Measurements from ENCODE around the gene DDX18.
"Not testable (repeated sequence)": the region's sequence is repeated elsewhere in the genome, so short reads cannot be mapped to it uniquely, and the experiment has no call there.

Gene DDX18

GRCh38 chr2:117814417-117815264 lies at the start of gene DDX18:
TSS of gene DDX18 (plus strand) at chr2:117814691. CDS start at chr2:117814778, 87 bp downstream.
- Mint-ChIP-seq H3K4me1 (ENCODE audit: low read depth) (peaks cover 27% of the 10 kb centered on the region), H3K4me3 (peak within 1 kb of the TSS; percentile 89), H3K36me3 (ENCODE audit: low read depth) (peaks cover 30% of the 10 kb centered on the region), H3K27me3 (ENCODE audit: low read depth) (peaks cover 2% of the 10 kb centered on the region), H3K9me3 (no peaks in the 10 kb centered on the region), H3K27ac (peak within 1 kb of the TSS; percentile 94)
- DNase-seq (ENCODE audit: low spot score), result peak; percentile 97

DNA sequence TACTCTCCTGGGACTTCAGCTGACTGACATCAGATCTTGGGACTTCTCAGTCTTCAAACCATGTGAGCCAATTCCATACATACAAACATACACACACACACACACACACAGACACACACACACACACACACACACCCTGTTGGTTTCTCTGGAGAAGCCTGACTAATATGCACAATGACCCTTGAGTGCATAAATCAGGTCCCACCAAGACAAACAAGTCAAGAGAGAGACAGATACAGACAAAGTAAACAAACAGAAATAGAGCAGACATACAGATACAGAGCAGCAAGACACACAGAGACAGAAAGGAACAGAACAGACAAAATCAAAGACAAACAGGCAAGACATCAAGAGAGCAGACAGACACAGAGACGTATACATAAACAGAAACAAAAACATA lies 43.8 kb upstream of the DDX18 start:
- H3K9me3 Mint-ChIP-seq, result no peaks in the 10 kb centered on the region
- H3K27me3 Mint-ChIP-seq (ENCODE audit: low read depth), result no peaks in the 10 kb centered on the region
- H3K27ac Mint-ChIP-seq, result no peak overlapping the region
- no peak overlapping the region for H3K4me3 Mint-ChIP-seq
- H3K4me1 Mint-ChIP-seq (ENCODE audit: low read depth), result no peaks in the 10 kb centered on the region
- DNase-seq (ENCODE audit: low spot score), result no peak
- H3K36me3 Mint-ChIP-seq (ENCODE audit: low read depth), result no peaks in the 10 kb centered on the region

- no peaks in the 10 kb centered on the region for H3K36me3 Mint-ChIP-seq (ENCODE audit: low read depth)
- H3K9me3 Mint-ChIP-seq, result no peaks in the 10 kb centered on the region
- DNase-seq (ENCODE audit: low spot score), result no peak
- no peaks in the 10 kb centered on the region for H3K4me1 Mint-ChIP-seq (ENCODE audit: low read depth)
- no peak overlapping the region for H3K4me3 Mint-ChIP-seq
- H3K27me3 Mint-ChIP-seq (ENCODE audit: low read depth), result no peaks in the 10 kb centered on the region
- no peak overlapping the region for H3K27ac Mint-ChIP-seq
Observed at GRCh38 chr2:117771969-117772630, 42.4 kb upstream of the DDX18 start.

DNA sequence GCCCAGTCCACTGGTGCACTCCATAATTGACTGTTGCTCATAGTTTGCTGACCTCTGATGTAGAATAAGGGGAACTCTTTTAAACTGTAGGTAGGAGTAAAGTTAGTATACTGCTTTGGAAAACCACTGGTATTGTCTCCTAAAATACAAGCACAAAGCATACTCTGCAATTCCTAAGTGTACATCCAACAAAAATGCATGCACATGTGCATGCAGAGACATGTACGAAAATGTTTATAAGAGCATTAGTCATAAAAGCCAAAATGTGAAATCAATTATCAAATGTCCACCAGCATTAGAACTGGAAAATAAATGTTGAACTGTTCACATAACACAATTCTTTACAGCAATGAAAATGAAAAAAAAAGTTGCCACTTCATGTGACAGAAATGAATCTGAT lies 39.8 kb upstream of the DDX18 start:
- Mint-ChIP-seq H3K27me3 (ENCODE audit: low read depth) (no peaks in the 10 kb centered on the region), H3K36me3 (ENCODE audit: low read depth) (no peaks in the 10 kb centered on the region), H3K27ac (no peak overlapping the region), H3K4me1 (ENCODE audit: low read depth) (no peaks in the 10 kb centered on the region), H3K9me3 (no peaks in the 10 kb centered on the region), H3K4me3 (no peak overlapping the region)
- DNase-seq (ENCODE audit: low spot score), result no peak

DNA sequence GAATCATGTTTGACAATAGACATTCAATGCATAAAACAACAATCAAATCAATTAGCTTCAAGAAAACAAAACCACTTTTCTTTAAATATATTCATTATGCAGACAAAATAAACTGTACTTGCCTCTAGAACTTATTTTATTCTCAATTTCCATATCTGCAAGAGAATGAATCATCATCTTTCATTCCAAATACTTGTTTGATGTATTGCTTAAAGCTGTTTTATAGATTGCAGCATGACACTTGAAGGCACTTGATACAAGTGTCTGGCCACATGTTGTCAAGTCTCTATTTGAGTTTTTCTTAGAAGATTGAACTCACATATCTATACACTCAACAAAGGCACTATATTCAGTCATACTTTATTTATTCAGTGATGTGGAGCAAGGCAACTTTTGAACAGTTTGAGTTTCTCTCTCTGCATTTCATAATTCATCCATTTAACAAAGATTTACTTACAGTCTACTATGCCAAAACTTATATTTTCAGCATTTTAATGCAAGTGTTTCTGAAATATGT lies 38.7 kb upstream of the DDX18 start:
- H3K4me3 Mint-ChIP-seq, result no peak overlapping the region
- no peaks in the 10 kb centered on the region for H3K4me1 Mint-ChIP-seq (ENCODE audit: low read depth)
- H3K9me3 Mint-ChIP-seq, result no peaks in the 10 kb centered on the region
- no peaks in the 10 kb centered on the region for H3K36me3 Mint-ChIP-seq (ENCODE audit: low read depth)
- H3K27ac Mint-ChIP-seq, result no peak overlapping the region
- H3K27me3 Mint-ChIP-seq (ENCODE audit: low read depth), result no peaks in the 10 kb centered on the region
- DNase-seq (ENCODE audit: low spot score), result no peak

GRCh38 chr2:117776888-117777287 lies 37.6 kb upstream of the DDX18 start:
- Mint-ChIP-seq H3K4me3 (no peak overlapping the region), H3K9me3 (no peaks in the 10 kb centered on the region), H3K36me3 (ENCODE audit: low read depth) (no peaks in the 10 kb centered on the region), H3K4me1 (ENCODE audit: low read depth) (no peaks in the 10 kb centered on the region), H3K27ac (no peak overlapping the region), H3K27me3 (ENCODE audit: low read depth) (no peaks in the 10 kb centered on the region)
- no peak for DNase-seq (ENCODE audit: low spot score)

GRCh38 chr2:117785740-117786139 lies 28.8 kb upstream of the DDX18 start:
- no peaks in the 10 kb centered on the region for H3K4me1 Mint-ChIP-seq (ENCODE audit: low read depth)
- H3K36me3 Mint-ChIP-seq (ENCODE audit: low read depth), result no peaks in the 10 kb centered on the region
- DNase-seq (ENCODE audit: low spot score), result no peak
- H3K27me3 Mint-ChIP-seq (ENCODE audit: low read depth), result no peaks in the 10 kb centered on the region
- H3K27ac Mint-ChIP-seq, result no peak overlapping the region
- no peak overlapping the region for H3K4me3 Mint-ChIP-seq
- no peaks in the 10 kb centered on the region for H3K9me3 Mint-ChIP-seq

DNA sequence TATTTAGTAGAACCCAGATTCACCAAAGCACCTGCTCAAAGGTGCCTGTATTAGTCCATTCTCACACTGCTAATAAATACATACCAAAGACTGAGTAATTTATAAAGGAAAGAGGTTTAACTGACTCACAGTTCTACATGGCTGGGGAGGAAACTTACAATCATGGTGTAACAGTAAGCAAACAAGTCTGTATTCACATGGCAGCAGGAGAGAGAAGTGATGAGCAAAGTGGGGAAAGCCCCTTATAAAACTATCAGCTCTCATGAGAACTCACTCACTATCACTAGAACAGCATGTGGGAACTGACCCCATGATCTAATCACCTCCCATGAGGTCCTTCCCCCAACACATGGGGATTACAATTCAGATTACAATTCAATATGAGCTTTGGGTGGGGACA lies 28.0 kb upstream of the DDX18 start:
- Mint-ChIP-seq H3K27ac (no peak overlapping the region), H3K9me3 (no peaks in the 10 kb centered on the region), H3K4me3 (no peak overlapping the region), H3K27me3 (ENCODE audit: low read depth) (no peaks in the 10 kb centered on the region), H3K36me3 (ENCODE audit: low read depth) (no peaks in the 10 kb centered on the region), H3K4me1 (ENCODE audit: low read depth) (no peaks in the 10 kb centered on the region)
- DNase-seq (ENCODE audit: low spot score), result no peak

DNA sequence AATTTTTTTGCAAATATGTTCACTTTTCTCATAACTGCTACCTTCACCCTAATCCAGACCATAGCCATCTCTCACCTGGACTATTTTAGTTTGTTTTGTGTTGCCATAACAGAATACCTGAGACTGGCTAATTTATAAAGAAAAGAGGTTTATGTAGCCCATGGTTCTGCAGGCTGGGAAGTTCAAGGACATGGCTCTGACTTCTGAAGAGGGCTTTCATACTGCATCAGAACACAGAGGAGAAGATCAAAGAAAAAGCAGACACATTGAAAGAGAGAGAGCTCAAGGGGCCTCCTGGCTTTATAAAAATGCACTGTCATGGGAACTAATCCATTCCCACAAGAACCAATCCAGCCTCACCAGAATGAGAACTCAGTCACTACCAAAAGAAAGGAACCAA lies 25.0 kb upstream of the DDX18 start:
- no peaks in the 10 kb centered on the region for H3K9me3 Mint-ChIP-seq
- H3K36me3 Mint-ChIP-seq (ENCODE audit: low read depth), result no peaks in the 10 kb centered on the region
- no peaks in the 10 kb centered on the region for H3K4me1 Mint-ChIP-seq (ENCODE audit: low read depth)
- no peaks in the 10 kb centered on the region for H3K27me3 Mint-ChIP-seq (ENCODE audit: low read depth)
- H3K27ac Mint-ChIP-seq, result no peak overlapping the region
- no peak for DNase-seq (ENCODE audit: low spot score)
- no peak overlapping the region for H3K4me3 Mint-ChIP-seq

- Mint-ChIP-seq H3K27me3 (ENCODE audit: low read depth) (no peaks in the 10 kb centered on the region), H3K4me1 (ENCODE audit: low read depth) (peaks cover 3% of the 10 kb centered on the region), H3K4me3 (no peak overlapping the region), H3K27ac (no peak overlapping the region), H3K9me3 (no peaks in the 10 kb centered on the region), H3K36me3 (ENCODE audit: low read depth) (no peaks in the 10 kb centered on the region)
- DNase-seq (ENCODE audit: low spot score), result no peak
Observed at GRCh38 chr2:117794668-117795067, 19.8 kb upstream of the DDX18 start.

- Mint-ChIP-seq H3K36me3 (ENCODE audit: low read depth) (no peaks in the 10 kb centered on the region), H3K9me3 (no peaks in the 10 kb centered on the region), H3K27ac (no peak overlapping the region), H3K4me3 (no peak overlapping the region), H3K27me3 (ENCODE audit: low read depth) (peaks cover 19% of the 10 kb centered on the region), H3K4me1 (ENCODE audit: low read depth) (peaks cover 5% of the 10 kb centered on the region)
- no peak for DNase-seq (ENCODE audit: low spot score)
Observed at GRCh38 chr2:117801826-117802225, 12.7 kb upstream of the DDX18 start.

DNA sequence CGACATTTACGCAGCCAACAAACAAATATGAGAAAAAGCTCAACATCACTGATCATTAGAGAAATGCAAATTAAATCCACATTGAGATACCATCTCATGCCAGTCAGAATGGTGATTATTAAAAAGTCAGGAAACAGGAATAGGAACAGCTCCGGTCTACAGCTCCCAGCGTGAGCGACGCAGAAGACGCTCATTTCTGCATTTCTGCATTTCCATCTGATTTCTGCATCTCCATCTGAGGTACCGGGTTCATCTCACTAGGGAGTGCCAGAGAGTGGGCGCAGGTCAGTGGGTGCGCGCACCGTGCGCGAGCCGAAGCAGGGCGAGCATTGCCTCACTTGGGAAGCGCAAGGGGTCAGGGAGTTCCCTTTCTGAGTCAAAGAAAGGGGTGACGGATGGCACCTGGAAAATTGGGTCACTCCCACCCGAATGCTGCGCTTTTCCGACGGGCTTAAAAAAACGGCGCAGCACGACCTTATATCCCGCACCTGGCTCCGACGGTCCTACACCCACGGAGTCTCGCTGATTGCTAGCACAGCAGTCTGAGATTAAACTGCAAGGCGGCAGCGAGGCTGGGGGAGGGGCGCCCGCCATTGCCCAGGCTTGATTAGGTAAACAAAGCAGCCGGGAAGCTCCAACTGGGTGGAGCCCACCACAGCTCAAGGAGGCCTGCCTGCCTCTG lies 10.7 kb upstream of the DDX18 start:
- not testable (repeated sequence) for H3K27ac Mint-ChIP-seq; DNase-seq (ENCODE audit: low spot score); H3K36me3 Mint-ChIP-seq (ENCODE audit: low read depth); H3K9me3 Mint-ChIP-seq; H3K4me1 Mint-ChIP-seq (ENCODE audit: low read depth)
- H3K4me3 Mint-ChIP-seq, result peak overlapping the region; percentile 79
- H3K27me3 Mint-ChIP-seq (ENCODE audit: low read depth), result peaks cover 19% of the 10 kb centered on the region

DNA sequence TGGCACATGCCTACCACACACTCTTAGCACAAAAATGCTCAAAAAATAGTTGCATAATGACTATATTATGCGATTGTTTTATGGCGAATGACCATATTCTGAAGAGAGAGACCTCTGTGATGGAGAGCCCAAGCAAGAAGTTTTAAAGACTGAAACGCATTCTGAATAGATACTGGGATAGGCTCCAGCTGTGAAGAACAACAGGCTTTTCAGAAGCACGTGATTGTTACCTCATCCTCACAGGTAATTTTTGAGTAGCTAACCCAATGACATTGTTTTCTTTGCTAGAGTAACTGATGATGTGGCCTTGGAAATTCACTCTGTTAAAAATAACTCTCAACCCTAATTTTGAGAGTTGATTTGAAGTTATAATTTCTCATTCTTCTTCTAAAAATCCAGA lies 2.0 kb upstream of the DDX18 start:
- H3K4me3 Mint-ChIP-seq, result no peak overlapping the region
- peaks cover 2% of the 10 kb centered on the region for H3K27me3 Mint-ChIP-seq (ENCODE audit: low read depth)
- no peak for DNase-seq (ENCODE audit: low spot score)
- peaks cover 19% of the 10 kb centered on the region for H3K4me1 Mint-ChIP-seq (ENCODE audit: low read depth)
- H3K9me3 Mint-ChIP-seq, result no peaks in the 10 kb centered on the region
- H3K27ac Mint-ChIP-seq, result no peak overlapping the region
- H3K36me3 Mint-ChIP-seq (ENCODE audit: low read depth), result peaks cover 8% of the 10 kb centered on the region

DNA sequence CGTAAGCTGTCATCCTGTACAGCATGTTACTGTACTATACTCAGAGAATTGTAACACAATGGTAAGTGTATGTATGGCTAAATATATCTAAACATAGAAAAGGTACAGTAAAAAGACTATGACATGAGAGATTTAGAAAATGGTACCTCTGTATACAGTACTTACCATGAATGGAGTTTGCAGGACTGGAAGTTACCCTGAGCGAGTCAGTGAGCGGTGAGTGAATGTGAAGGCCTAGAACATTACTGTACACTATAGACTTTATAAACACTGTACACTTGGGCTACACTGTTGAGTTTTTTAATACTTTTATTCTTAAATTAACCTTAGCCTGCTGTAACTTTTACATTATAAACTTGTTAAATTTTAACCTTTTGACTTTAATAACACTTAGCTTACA lies 1.5 kb downstream of the DDX18 start:
- Mint-ChIP-seq H3K4me3 (peak overlapping the region; percentile 89), H3K36me3 (ENCODE audit: low read depth) (peaks cover 40% of the 10 kb centered on the region), H3K4me1 (ENCODE audit: low read depth) (peaks cover 27% of the 10 kb centered on the region)

More for the DNA sequence above, 1.5 kb downstream of the DDX18 start:
- no peak for DNase-seq (ENCODE audit: low spot score)
- Mint-ChIP-seq H3K27ac (no peak overlapping the region), H3K9me3 (no peaks in the 10 kb centered on the region), H3K27me3 (ENCODE audit: low read depth) (no peaks in the 10 kb centered on the region)

Measured in T-helper 2 cell treated with Interferon-gamma antibody and Interleukin-4, amounts not matched to agents 5 μg/mL and 100 μg/mL, for 36 hours (primary cell).